CD4-positive, CD25-positive, alpha-beta regulatory T cell (primary cell): ENCODE results near the gene CHRND. TPM values are rescaled to one million over a fixed set of nuclear protein-coding genes. Genes with fewer than 3 reads are reported as not detected.

Source experiments
- ATAC-seq, 2 donors: fragments of 150-1000 bp; cut with Tn5 transposase; one replicate each; pipeline ENCODE4 v1.10.0; 2021; ENCODE audit warnings: low read depth in 2 of 2, moderate number of reproducible peaks in 2 of 2, moderate library complexity in 1 of 2
- DNase-seq, 3 donors: peaks; one replicate each; pipeline versions ENCODE4 v3.0.0 to v3.0.0-alpha.2; 2012 to 2022; ENCODE audit warnings: mixed read lengths in 1 of 3
- H3K27ac ChIP-seq: one replicate; pipeline ENCODE4 v1.7.0; 2013; ENCODE audit warnings: mild to moderate bottlenecking, low read length; ENCODE audit not compliant: insufficient read depth, poor library complexity, severe bottlenecking
- H3K27me3 ChIP-seq: one replicate; pipeline ENCODE4 v1.7.0; 2013; ENCODE audit warnings: low read length; ENCODE audit not compliant: control insufficient read depth, insufficient read depth
- H3K36me3 ChIP-seq: one replicate; pipeline ENCODE4 v1.7.0; 2013; ENCODE audit warnings: mild to moderate bottlenecking, low read length, moderate library complexity; ENCODE audit not compliant: control insufficient read depth, insufficient read depth
- H3K4me1 ChIP-seq: 2 replicates; pipeline ENCODE4 v1.7.0; 2013; ENCODE audit warnings: mild to moderate bottlenecking, low read length; ENCODE audit not compliant: insufficient read depth, control insufficient read depth, poor library complexity, severe bottlenecking
- H3K4me3 ChIP-seq: one replicate; pipeline ENCODE4 v1.7.0; 2013; ENCODE audit warnings: low read depth, mild to moderate bottlenecking, low read length, moderate library complexity
- H3K9me3 ChIP-seq, 2 experiments: 1 replicate in 1 of 2; 2 replicates in 1 of 2; pipeline ENCODE4 v1.7.0; 2013; ENCODE audit warnings: low read length in 2 of 2, mild to moderate bottlenecking in 1 of 2, moderate library complexity in 1 of 2; ENCODE audit not compliant: control insufficient read depth in 2 of 2
- H3K27ac Mint-ChIP-seq, 3 donors: one replicate each; pipeline ENCODE4 v1.8.0; 2020 to 2022; ENCODE audit warnings: mild to moderate bottlenecking in 3 of 3, mixed read lengths in 3 of 3, moderate library complexity in 2 of 3
- H3K27me3 Mint-ChIP-seq: one replicate; pipeline ENCODE4 v1.8.0; 2022; ENCODE audit warnings: mild to moderate bottlenecking, mixed read lengths
- H3K36me3 Mint-ChIP-seq: one replicate; pipeline ENCODE4 v1.8.0; 2020; ENCODE audit warnings: mixed read lengths
- H3K4me1 Mint-ChIP-seq, 4 donors: one replicate each; pipeline ENCODE4 v1.8.0; 2020 to 2022; ENCODE audit warnings: mixed read lengths in 4 of 4, mild to moderate bottlenecking in 1 of 4
- H3K4me3 Mint-ChIP-seq, 4 donors: one replicate each; pipeline ENCODE4 v1.8.0; 2020 to 2022; ENCODE audit warnings: mild to moderate bottlenecking in 4 of 4, mixed read lengths in 4 of 4, moderate library complexity in 3 of 4
- H3K9me3 Mint-ChIP-seq, 7 donors: one replicate each; pipeline ENCODE4 v1.8.0; 2020 to 2022; ENCODE audit warnings: mixed read lengths in 7 of 7, mild to moderate bottlenecking in 3 of 7, moderate library complexity in 2 of 7
- polyA plus RNA-seq, 4 donors: library from polyadenylated mRNA; unstranded; fragments of 300-500 nt; fragmentation: Illumina TruSeq; gene quantifications; one replicate each; pipeline ENCODE4 v1.2.3, GENCODE V29; 2021
- total RNA-seq: library from RNA; stranded (reverse); gene quantifications from one replicate; pipeline ENCODE4 v1.2.3, GENCODE V29; 2022

CHRND gene
- total and polyA plus RNA-seq, 5 donors from 2014 or later = not detected

- H3K4me3 ChIP-seq = no peak overlapping the region
- no peak overlapping the region for H3K4me3 Mint-ChIP-seq
- no peaks in the 10 kb centered on the region for H3K9me3 ChIP-seq
- no peak for ATAC-seq
- H3K36me3 ChIP-seq = no peaks in the 10 kb centered on the region
- H3K27me3 ChIP-seq = peaks cover 4% of the 10 kb centered on the region
- no peak for DNase-seq
- H3K4me1 ChIP-seq = peaks cover 8% of the 10 kb centered on the region
- H3K27me3 Mint-ChIP-seq = peaks cover 26% of the 10 kb centered on the region
- H3K27ac Mint-ChIP-seq = no peak overlapping the region
- no peaks in the 10 kb centered on the region for H3K36me3 Mint-ChIP-seq
- no peak overlapping the region for H3K27ac ChIP-seq
- peaks cover 0 to 5% (median 0%) of the 10 kb centered on the region in 7 donors for H3K9me3 Mint-ChIP-seq
- peaks cover 0 to 3% (median under 1%) of the 10 kb centered on the region in 4 donors for H3K4me1 Mint-ChIP-seq
These were observed 35.5 kb upstream of the CHRND start for GRCh38 chr2:232490221-232491138.

- H3K27ac Mint-ChIP-seq = no peak overlapping the region
- H3K27ac ChIP-seq = no peak overlapping the region
- H3K4me1 ChIP-seq = peaks cover 8% of the 10 kb centered on the region
- H3K4me3 Mint-ChIP-seq = no peak overlapping the region
- no peak overlapping the region for H3K4me3 ChIP-seq
- H3K36me3 Mint-ChIP-seq = no peaks in the 10 kb centered on the region
- peaks cover 0 to 5% (median 0%) of the 10 kb centered on the region in 7 donors for H3K9me3 Mint-ChIP-seq
- H3K27me3 Mint-ChIP-seq = peaks cover 25% of the 10 kb centered on the region
- H3K36me3 ChIP-seq = no peaks in the 10 kb centered on the region
- peaks cover 0 to 3% (median under 1%) of the 10 kb centered on the region in 4 donors for H3K4me1 Mint-ChIP-seq
- DNase-seq (no peak), ATAC-seq (no peak)
- H3K9me3 ChIP-seq = no peaks in the 10 kb centered on the region
- H3K27me3 ChIP-seq = peaks cover 4% of the 10 kb centered on the region
These were observed 34.7 kb upstream of the CHRND start for GRCh38 chr2:232491139-232491780.

GRCh38 chr2:232492236-232492848 lies 33.6 kb upstream of the CHRND start:
- DNase-seq (no peak), ATAC-seq (no peak)
- Histone ChIP-seq H3K9me3 (no peaks in the 10 kb centered on the region), H3K27me3 (peaks cover 4% of the 10 kb centered on the region), H3K27ac (no peak overlapping the region), H3K36me3 (no peaks in the 10 kb centered on the region), H3K4me1 (peaks cover under 1% of the 10 kb centered on the region), H3K4me3 (no peak overlapping the region)
- Mint-ChIP-seq H3K27ac (no peak overlapping the region), H3K4me1 (peaks cover 0 to 3% (median under 1%) of the 10 kb centered on the region in 4 donors), H3K9me3 (peaks cover 0 to 3% (median 0%) of the 10 kb centered on the region in 7 donors), H3K36me3 (no peaks in the 10 kb centered on the region), H3K27me3 (peaks cover 25% of the 10 kb centered on the region), H3K4me3 (no peak overlapping the region)

- no peak for DNase-seq
These were observed 32.8 kb upstream of the CHRND start for GRCh38 chr2:232492963-232493700.

GRCh38 chr2:232493701-232494474 lies 32.1 kb upstream of the CHRND start:
- Histone ChIP-seq H3K27me3 (no peaks in the 10 kb centered on the region), H3K36me3 (no peaks in the 10 kb centered on the region), H3K4me1 (no peaks in the 10 kb centered on the region), H3K4me3 (no peak overlapping the region), H3K9me3 (no peaks in the 10 kb centered on the region), H3K27ac (no peak overlapping the region)
- Mint-ChIP-seq H3K4me1 (no peaks in the 10 kb centered on the region), H3K27me3 (peaks cover 19% of the 10 kb centered on the region), H3K36me3 (peaks cover 4% of the 10 kb centered on the region), H3K4me3 (no peak overlapping the region), H3K9me3 (peaks cover 0 to 5% (median 0%) of the 10 kb centered on the region in 7 donors), H3K27ac (no peak overlapping the region)
- ATAC-seq (no peak), DNase-seq (no peak)

More at GRCh38 chr2:232492963-232493700, 32.8 kb upstream of the CHRND start:
- Mint-ChIP-seq H3K4me3 (no peak overlapping the region), H3K36me3 (no peaks in the 10 kb centered on the region), H3K27me3 (peaks cover 23% of the 10 kb centered on the region), H3K4me1 (peaks cover 0 to 3% (median under 1%) of the 10 kb centered on the region in 4 donors), H3K9me3 (peaks cover 0 to 3% (median 0%) of the 10 kb centered on the region in 7 donors), H3K27ac (no peak overlapping the region)
- H3K9me3 ChIP-seq = no peaks in the 10 kb centered on the region
- H3K4me1 ChIP-seq = no peaks in the 10 kb centered on the region
- H3K36me3 ChIP-seq = no peaks in the 10 kb centered on the region
- no peak overlapping the region for H3K4me3 ChIP-seq
- no peak overlapping the region for H3K27ac ChIP-seq
- no peak for ATAC-seq
- peaks cover 4% of the 10 kb centered on the region for H3K27me3 ChIP-seq

- H3K4me3 Mint-ChIP-seq = no peak overlapping the region
- no peaks in the 10 kb centered on the region for H3K27me3 ChIP-seq
- DNase-seq (no peak), ATAC-seq (no peak)
- H3K27me3 Mint-ChIP-seq = peaks cover 15% of the 10 kb centered on the region
- H3K36me3 ChIP-seq = no peaks in the 10 kb centered on the region
- H3K4me3 ChIP-seq = no peak overlapping the region
- no peaks in the 10 kb centered on the region for H3K4me1 ChIP-seq
- H3K27ac Mint-ChIP-seq = no peak overlapping the region
- H3K9me3 Mint-ChIP-seq = peaks cover 0 to 4% (median 0%) of the 10 kb centered on the region in 7 donors
- no peaks in the 10 kb centered on the region for H3K9me3 ChIP-seq
- no peak overlapping the region for H3K27ac ChIP-seq
- H3K4me1 Mint-ChIP-seq = no peaks in the 10 kb centered on the region
- H3K36me3 Mint-ChIP-seq = peaks cover 4% of the 10 kb centered on the region
These were observed 31.4 kb upstream of the CHRND start for GRCh38 chr2:232494542-232494941.
